Panc1 (cell line): Measurements from ENCODE around the gene SLFN5.

Experiments
- POLR2AphosphoS5 ChIP-seq: IDR thresholded peaks from 2 replicates; pipeline ENCODE4 v1.6.1; 2012; ENCODE audit warnings: mild to moderate bottlenecking, low read depth, low read length, moderate library complexity
- SIN3A ChIP-seq: IDR thresholded peaks from 2 replicates; pipeline ENCODE4 v1.6.1; 2012; ENCODE audit warnings: low read depth, mild to moderate bottlenecking, low read length, moderate library complexity, borderline replicate concordance; ENCODE audit not compliant: insufficient read depth
- TCF7L2 ChIP-seq: IDR thresholded peaks from 2 replicates; pipeline ENCODE4 v1.6.1; 2011; ENCODE audit warnings: mild to moderate bottlenecking, low read depth, low read length, inconsistent platforms
- TF ChIP-seq, protein P1 (sequence below), 2 experiments: IDR thresholded peaks; 2 replicates each; pipeline ENCODE4 v1.6.1; 2011 to 2012; ENCODE audit warnings: low read depth in 2 of 2, control low read depth in 1 of 2, low read length in 1 of 2, mild to moderate bottlenecking in 1 of 2, moderate library complexity in 1 of 2; ENCODE audit not compliant: insufficient read depth in 1 of 2
- TF ChIP-seq, protein P2 (sequence below): fragments of 450-650 bp; IDR thresholded peaks from 2 replicates; pipeline ENCODE4 v1.5.1; 2017; ENCODE audit warnings: mild to moderate bottlenecking

DNA sequence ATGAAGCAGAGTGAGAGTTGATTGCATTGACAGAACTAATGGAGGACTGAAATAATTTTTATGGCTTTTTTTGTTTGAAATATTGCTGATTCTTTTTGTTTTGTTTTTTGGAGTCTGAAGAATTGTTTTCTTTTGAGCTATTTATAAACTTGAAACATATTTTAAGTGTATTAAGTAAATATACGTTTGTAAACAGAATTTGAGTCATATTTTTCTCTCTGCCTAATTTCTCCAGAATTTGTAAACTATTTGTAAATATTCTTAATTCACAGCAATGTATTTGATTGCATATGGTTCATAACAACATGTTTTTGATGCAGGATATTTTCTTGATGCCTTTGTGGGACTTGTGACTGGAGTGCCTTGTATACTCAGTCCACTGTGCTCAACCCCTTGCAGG is 79.9 kb downstream of the SLFN5 start:
- TF ChIP-seq, protein P1, sequence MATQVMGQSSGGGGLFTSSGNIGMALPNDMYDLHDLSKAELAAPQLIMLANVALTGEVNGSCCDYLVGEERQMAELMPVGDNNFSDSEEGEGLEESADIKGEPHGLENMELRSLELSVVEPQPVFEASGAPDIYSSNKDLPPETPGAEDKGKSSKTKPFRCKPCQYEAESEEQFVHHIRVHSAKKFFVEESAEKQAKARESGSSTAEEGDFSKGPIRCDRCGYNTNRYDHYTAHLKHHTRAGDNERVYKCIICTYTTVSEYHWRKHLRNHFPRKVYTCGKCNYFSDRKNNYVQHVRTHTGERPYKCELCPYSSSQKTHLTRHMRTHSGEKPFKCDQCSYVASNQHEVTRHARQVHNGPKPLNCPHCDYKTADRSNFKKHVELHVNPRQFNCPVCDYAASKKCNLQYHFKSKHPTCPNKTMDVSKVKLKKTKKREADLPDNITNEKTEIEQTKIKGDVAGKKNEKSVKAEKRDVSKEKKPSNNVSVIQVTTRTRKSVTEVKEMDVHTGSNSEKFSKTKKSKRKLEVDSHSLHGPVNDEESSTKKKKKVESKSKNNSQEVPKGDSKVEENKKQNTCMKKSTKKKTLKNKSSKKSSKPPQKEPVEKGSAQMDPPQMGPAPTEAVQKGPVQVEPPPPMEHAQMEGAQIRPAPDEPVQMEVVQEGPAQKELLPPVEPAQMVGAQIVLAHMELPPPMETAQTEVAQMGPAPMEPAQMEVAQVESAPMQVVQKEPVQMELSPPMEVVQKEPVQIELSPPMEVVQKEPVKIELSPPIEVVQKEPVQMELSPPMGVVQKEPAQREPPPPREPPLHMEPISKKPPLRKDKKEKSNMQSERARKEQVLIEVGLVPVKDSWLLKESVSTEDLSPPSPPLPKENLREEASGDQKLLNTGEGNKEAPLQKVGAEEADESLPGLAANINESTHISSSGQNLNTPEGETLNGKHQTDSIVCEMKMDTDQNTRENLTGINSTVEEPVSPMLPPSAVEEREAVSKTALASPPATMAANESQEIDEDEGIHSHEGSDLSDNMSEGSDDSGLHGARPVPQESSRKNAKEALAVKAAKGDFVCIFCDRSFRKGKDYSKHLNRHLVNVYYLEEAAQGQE (IDR thresholded peaks at IDR 0.05; ENCODE audit: insufficient read depth in 1 of 2, low read depth in 2 of 2, low read length in 1 of 2): no peak
- TF ChIP-seq, protein P2, sequence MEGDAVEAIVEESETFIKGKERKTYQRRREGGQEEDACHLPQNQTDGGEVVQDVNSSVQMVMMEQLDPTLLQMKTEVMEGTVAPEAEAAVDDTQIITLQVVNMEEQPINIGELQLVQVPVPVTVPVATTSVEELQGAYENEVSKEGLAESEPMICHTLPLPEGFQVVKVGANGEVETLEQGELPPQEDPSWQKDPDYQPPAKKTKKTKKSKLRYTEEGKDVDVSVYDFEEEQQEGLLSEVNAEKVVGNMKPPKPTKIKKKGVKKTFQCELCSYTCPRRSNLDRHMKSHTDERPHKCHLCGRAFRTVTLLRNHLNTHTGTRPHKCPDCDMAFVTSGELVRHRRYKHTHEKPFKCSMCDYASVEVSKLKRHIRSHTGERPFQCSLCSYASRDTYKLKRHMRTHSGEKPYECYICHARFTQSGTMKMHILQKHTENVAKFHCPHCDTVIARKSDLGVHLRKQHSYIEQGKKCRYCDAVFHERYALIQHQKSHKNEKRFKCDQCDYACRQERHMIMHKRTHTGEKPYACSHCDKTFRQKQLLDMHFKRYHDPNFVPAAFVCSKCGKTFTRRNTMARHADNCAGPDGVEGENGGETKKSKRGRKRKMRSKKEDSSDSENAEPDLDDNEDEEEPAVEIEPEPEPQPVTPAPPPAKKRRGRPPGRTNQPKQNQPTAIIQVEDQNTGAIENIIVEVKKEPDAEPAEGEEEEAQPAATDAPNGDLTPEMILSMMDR: no peak
- TF ChIP-seq POLR2AphosphoS5 (no peak), TCF7L2 (no peak), SIN3A (no peak)
